ENCODE measurements around the gene SCRT2. TPM values are rescaled to one million over a fixed set of nuclear protein-coding genes. Genes with fewer than 3 reads are reported as not detected.

The SCRT2 gene
- total RNA-seq, 1 donor from 2014 or later, result not detected

DNA sequence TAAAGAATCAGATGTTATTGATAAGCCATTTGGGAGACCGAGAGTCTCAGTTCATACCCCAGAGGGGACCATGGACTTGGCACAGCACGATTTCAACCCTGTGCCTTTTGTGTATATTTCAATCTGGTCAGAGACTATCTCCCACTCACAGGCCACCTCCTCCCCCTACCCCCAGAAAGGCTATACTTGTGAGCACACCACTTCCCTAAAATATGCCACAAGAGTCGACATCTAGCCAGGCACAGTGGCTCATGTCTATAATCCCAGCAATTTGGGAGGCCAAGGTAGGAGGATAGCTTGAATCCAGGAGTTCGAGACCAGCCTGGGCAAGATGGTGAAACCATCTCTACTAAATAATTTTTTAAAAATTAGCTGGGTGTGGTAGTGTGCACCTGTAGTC is 51.9 kb downstream of the SCRT2 start:
- no peaks in the 10 kb centered on the region for H3K36me3 ChIP-seq
- DNase-seq, result no peak
- H3K4me3 ChIP-seq, result no peak overlapping the region
- TF ChIP-seq CTCF (IDR thresholded peaks at IDR 0.05; ENCODE audit: borderline replicate concordance), result no peak
- intact Hi-C loops (cut with micrococcal nuclease), result no loop called here
- H3K27me3 ChIP-seq (ENCODE audit: low read depth), result no peaks in the 10 kb centered on the region
- H3K9me3 ChIP-seq (replicated peaks), result peaks cover 10% of the 10 kb centered on the region
- H3K27ac ChIP-seq (replicated peaks), result no peak overlapping the region
- H3K4me1 ChIP-seq, result peaks cover 10% of the 10 kb centered on the region

DNA sequence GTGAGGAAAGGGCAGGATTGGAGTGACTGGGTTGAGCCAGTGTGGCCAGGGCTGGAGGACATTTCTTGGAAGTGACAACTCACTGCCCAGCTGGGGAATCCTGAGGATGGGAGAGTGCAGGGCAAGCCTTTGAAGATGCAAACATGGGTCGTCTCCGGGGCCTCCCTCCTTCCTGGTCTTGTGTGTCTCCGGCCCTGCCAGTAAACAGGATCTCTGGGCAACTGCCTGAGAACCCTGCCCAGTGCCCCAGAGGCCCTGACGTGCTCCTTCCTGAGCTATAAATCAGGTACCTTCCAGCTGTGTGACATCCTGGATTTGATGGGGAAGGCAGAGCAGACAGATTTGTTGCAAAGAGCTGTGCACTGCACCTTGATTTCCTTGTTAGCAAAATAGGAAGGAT is 52.6 kb downstream of the SCRT2 start:
- H3K36me3 ChIP-seq, result no peaks in the 10 kb centered on the region
- H3K4me1 ChIP-seq, result peaks cover 10% of the 10 kb centered on the region
- H3K9me3 ChIP-seq (replicated peaks), result peaks cover 14% of the 10 kb centered on the region
- DNase-seq, result no peak
- no peak for TF ChIP-seq CTCF (IDR thresholded peaks at IDR 0.05; ENCODE audit: borderline replicate concordance)
- no peak overlapping the region for H3K27ac ChIP-seq (replicated peaks)
- no peaks in the 10 kb centered on the region for H3K27me3 ChIP-seq (ENCODE audit: low read depth)
- H3K4me3 ChIP-seq, result no peak overlapping the region
- intact Hi-C loops (cut with micrococcal nuclease), result no loop called here

DNA sequence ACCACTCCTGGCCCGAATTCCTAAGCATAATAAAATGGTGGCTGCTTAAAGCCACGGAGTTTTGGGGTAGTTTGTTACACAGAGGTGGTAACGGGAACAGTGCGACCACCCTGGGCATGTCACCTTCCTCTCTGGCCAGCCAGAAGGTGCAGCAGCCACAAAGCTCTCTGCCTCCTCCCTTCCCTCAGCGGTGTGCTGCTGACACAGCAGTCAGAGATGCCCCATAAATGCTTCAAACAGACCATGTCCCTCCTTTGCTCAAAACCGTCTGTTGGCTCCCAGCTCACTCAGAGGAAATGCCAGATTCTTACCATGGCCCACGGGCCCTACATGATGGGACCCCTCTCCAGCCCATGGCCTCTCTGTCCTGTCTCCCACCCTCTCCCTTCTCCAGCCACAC is 53.4 kb downstream of the SCRT2 start:
- H3K36me3 ChIP-seq, result no peaks in the 10 kb centered on the region

GRCh38 chr20:621125-621756 is 54.4 kb downstream of the SCRT2 start:
- intact Hi-C loops (cut with micrococcal nuclease), result no loop called here
- H3K27ac ChIP-seq (replicated peaks), result no peak overlapping the region
- no peak overlapping the region for H3K4me3 ChIP-seq
- no peak for DNase-seq
- H3K36me3 ChIP-seq, result no peaks in the 10 kb centered on the region
- H3K27me3 ChIP-seq (ENCODE audit: low read depth), result no peaks in the 10 kb centered on the region
- peaks cover 20% of the 10 kb centered on the region for H3K9me3 ChIP-seq (replicated peaks)
- peaks cover 10% of the 10 kb centered on the region for H3K4me1 ChIP-seq
- no peak for TF ChIP-seq CTCF (IDR thresholded peaks at IDR 0.05; ENCODE audit: borderline replicate concordance)

More for the DNA sequence above, 53.4 kb downstream of the SCRT2 start:
- no peak for TF ChIP-seq CTCF (IDR thresholded peaks at IDR 0.05; ENCODE audit: borderline replicate concordance)
- no peaks in the 10 kb centered on the region for H3K27me3 ChIP-seq (ENCODE audit: low read depth)
- H3K27ac ChIP-seq (replicated peaks), result no peak overlapping the region
- H3K4me1 ChIP-seq, result peaks cover 10% of the 10 kb centered on the region
- intact Hi-C loops (cut with micrococcal nuclease), result no loop called here
- no peak overlapping the region for H3K4me3 ChIP-seq
- DNase-seq, result no peak
- peaks cover 20% of the 10 kb centered on the region for H3K9me3 ChIP-seq (replicated peaks)

GRCh38 chr20:620246-620645 is 55.4 kb downstream of the SCRT2 start:
- no peak for DNase-seq
- Histone ChIP-seq H3K4me1 (peaks cover 10% of the 10 kb centered on the region), H3K36me3 (no peaks in the 10 kb centered on the region), H3K9me3 (replicated peaks) (peaks cover 12% of the 10 kb centered on the region), H3K27ac (replicated peaks) (no peak overlapping the region), H3K4me3 (no peak overlapping the region), H3K27me3 (ENCODE audit: low read depth) (no peaks in the 10 kb centered on the region)
- intact Hi-C loops (cut with micrococcal nuclease), result no loop called here
- no peak for TF ChIP-seq CTCF (IDR thresholded peaks at IDR 0.05; ENCODE audit: borderline replicate concordance)

Measured in left ventricle myocardium inferior (tissue), 1 donor.